Forelimb muscle (tissue), 1 donor: ENCODE measurements around the gene RHOBTB3. TPM values are rescaled to one million over a fixed set of nuclear protein-coding genes. Genes with fewer than 3 reads are reported as not detected.
A peak's percentile ranks its signal among the peaks of the same experiment; 100 is the strongest.
"Not testable (repeated sequence)": the region's sequence is repeated elsewhere in the genome, so short reads cannot be mapped to it uniquely, and the experiment has no call there.

Source experiments
- DNase-seq: peaks from one replicate; pipeline ENCODE4 v3.0.0-alpha.2; 2013; ENCODE audit warnings: low read depth
- polyA plus RNA-seq: library from polyadenylated mRNA; unstranded; fragments of 120-200 nt; gene quantifications from one replicate; pipeline ENCODE4 v1.2.1, GENCODE V29; 2013; ENCODE audit not compliant: insufficient read length

Gene RHOBTB3
- polyA plus RNA-seq, 1 donor = 97.2 TPM

DNA sequence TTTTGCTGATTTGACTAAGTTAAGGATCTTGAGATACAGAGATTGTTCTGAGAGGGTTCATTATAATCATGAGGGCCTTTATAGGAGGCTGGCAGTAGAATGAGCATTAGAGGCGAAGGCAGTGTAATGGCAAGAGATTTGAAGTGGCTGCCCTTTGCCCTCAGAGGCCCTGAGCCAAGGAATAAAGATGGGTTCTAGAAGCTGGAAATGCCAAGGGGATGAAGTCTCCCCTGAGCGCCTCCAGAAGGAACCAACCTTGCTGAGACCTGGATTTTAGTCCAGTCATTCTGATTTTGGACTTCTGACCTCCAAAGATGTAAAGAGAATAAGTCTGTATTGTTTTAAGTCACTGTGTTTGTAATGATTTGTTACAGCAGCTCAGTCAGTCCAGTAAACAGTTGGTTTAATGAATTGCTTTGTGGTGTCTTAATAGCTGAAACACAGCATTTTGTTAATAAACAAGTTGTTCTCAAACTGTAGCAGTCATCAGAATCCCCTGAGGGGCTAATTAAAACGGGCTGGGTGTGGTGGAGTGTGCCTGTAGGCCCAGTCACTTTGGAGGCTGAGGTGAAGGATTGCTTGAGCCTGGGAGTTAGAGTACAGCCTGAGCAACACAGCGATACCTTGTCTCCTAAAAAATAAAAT lies 68.2 kb downstream of the RHOBTB3 start:
- no peak for DNase-seq

DNA sequence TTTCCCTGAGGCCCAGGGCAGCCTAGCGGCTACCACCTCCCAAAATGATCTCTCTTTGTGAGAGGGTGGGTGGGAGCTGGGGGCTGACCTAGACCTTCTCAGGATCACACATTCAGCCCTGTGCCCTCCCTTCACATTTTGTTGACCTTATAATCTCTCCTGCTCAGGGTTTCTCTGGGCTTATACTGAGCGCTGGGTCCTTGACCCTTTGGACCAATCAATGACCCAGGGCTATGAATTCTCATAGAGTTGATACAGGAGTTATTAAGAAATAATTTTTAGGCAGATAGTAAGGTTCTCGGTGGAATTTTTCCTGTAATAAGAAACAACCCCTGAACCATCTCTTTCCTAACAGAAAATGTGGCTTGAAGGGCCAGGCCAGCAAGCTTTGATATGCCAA lies 69.4 kb downstream of the RHOBTB3 start:
- no peak for DNase-seq

DNA sequence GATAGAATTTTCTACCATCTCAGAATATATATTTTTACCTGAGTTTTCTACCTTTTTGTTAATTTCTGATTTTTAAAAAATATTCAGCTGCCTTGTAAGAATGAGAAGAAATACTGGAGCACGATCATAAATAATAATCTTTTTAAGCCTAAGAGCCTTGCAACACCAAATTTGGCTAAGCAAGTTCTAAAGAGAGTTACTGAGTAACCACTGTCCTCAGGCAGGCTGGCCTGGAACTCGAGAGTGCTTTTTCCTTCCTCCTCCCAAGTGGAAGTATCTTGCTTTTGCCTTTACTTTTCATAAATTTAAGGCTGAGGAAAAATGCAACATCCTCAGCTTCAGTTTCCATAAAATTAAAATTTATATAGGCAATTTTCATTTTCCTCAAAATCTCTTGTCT lies 70.4 kb downstream of the RHOBTB3 start:
- DNase-seq = no peak

DNA sequence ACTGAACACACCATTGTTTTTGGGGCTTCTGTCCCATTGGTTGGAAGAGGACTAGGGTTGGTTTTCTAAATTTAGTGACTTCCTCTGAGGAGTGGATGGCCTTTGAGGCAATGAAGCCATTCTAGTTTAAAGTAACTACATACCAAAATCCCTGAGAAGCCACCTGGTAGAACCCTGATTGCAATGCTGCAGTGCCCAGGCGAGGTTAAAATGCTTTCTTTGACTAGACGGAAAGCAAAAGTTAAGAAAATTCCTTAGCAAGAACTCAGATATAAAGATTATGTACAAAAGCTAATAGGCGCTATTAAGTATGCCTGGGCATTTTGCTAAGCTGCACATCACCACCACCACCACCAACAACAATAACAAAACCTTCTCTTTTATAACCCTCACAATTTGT lies 70.8 kb downstream of the RHOBTB3 start:
- DNase-seq = no peak

DNA sequence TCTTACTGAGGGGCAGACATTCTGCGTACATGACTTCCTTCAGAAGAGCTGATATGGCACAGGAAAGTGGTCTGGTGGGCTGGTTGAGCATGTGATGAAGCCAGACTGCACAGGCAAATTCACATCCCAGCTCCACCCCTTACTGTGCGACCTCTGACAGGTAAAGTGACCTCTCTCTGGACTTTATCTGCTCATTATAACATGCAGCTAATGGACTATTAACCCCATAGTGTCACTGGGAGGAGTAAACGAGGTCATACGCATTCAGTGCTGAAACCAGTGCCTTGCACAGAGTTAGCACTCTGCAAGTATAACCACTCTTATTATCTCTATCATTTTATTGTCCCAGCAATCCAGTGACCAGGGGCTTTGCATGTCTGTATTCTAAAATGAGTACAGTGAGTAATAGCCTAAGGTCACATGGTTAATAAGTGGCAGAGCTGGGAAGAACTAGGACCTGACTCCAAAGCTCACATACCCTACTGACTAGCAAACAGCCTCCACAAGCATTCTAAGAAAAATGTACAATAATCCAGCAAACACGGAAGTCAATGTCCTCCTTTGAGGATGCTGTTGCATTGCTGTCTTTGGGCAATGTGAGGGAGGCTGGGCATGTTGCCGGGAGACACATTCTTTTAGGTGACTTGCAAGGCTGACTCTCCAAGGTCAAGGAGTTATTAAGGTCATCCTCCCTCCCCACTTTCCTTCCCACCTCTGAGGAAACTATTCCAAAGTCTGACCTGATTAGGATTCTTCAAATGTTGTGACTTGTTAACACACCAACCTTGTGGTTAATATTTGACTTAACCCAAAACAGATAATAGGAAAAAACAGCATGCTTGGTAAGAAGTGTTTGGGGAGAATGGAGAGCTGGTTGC lies 72.4 kb downstream of the RHOBTB3 start:
- no peak for DNase-seq

DNA sequence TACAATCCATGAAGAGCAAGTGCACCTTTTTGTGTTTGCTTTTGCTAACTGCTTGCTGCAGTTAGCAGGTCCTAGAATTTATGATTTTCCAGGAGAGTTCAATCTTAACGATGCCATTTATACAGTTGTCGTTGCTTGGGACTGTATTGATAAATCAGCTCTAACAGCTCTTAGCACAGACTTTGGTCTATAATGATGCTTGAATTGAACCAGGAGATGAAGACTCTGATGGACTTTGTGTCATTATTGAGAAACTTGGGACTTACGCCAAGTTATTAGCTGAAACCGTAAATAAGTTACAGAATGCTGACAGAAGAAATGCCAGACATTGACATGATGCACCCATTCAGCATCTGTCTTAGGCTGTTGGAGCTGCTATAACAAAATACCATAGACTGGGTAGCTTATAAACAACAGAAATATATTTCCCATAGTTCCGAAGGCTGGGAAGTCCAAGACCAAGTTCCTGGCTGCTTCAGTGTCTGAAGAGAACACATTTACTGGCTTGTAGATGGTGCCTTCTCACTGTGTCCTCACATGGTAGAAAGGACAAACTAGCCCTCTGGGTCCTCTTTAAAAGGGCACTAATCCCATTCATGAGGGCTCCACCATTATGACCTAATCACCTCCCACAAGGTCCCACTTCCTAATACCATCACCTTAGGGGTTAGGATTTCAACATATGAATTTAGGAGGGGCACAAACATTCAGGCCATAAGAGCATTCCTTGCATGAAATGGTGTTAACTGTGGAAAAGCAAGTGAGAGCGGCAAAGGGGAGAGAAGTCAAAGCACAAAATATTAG lies 73.8 kb downstream of the RHOBTB3 start:
- no peak for DNase-seq

DNA sequence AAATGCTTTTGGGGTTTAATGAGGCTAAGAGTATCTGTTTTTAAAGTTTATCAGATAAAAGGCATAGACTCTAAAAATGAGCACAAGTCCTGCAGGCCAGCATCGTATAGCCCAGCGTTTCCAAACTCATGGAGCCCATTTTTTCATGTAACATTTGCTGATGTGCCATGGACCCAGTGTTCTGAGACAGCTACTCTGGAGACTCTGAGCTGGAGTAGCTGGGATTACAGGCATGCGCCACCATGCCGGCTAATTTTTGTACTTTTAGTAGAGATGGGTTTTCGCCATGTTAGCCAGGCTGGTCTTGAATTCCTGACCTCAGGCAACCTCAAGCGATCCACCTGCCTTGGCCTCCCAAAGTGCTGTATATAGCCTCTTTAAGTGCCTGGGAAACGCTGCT lies 75.6 kb downstream of the RHOBTB3 start:
- no peak for DNase-seq

DNA sequence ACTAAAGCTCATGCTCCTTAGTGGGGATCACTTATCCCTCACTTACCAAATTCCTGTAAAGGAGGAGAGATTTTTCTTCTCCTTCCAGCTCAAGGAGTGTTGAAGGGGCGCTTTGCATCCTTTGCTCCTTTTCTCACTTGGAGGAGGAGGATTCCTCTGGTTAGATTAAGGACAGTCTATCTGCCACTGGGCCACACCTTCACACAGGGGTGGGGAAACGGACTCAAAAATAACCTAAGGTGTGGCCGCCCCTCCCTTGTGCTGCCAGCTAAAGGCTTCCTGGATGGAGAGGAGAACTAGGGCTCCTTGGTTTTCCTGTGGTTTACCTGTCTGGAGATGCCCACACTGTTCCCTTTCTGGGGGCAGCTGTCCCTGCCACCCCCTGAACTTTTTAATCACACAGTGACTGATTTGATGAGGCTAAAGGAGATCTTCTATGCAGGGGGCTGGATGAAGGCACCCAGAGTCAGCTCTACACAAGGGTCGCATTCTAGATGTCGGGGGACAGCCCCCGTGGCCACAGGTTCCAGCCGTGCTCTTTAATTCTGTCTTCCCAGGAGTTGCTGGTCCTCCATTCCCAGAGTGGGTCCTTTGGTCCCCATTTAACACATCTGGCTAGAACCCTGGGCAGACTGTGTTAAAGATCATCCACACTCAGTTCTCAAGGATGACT lies 77.0 kb downstream of the RHOBTB3 start:
- DNase-seq = no peak

DNA sequence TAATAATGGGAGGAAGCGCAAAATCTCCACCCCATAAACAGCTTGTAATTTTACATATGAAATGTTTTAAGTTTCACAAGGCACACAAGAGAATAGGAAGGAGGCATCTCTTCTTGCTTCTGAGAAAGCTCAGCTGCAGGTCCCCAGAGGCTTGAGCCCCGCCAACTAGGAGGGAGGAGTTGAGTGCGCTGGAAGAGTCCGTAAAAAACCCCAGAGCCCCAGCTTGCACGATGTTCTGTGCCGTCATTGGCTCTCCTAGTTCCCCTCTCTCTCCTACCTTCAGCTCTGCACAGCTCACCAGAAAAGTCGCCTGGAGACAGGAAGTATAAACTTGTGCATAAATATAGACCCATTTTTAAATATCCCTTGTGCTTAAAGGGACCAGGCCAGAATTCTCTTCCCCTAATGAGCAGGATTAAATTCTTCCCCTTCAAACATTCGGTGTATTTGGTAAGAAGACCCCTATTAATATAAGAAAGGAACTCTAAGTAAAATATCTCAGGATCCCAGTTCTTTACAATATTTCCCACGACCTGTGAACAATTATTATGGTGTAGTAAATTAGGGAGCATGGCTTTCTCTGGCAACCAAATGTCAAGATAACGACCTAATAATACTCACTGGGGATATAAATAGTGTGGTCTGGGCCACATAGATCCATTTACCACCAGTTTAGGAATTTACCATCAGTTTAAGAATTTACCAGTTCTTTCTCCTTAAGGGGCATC lies 77.7 kb downstream of the RHOBTB3 start:
- DNase-seq = peak; percentile 72

DNA sequence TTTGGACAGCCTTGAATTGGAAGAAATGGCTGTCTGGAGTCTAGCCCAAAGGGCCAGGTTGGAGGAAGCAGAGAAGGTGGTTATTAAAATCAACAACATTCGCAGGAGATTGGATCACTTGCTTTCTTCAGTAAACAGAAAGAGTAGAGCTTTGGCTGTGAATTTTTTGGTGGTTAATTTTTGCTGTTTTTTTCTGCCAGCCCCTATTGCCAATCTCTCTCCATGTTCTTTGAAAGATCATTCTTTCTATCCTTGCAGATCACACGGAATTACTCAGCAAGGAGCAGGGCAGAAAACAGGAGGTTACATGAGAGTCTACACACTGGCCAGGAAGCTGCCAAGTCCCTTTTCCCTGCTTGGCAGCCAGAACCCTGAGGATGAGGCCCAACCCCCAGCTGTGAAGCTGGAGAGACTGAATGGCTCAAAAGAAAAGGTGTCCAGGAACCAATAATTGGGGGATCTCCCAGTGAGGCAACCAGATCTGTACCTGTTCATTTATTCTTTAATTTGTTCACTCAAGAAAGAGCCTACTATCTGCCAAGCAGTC lies 78.4 kb downstream of the RHOBTB3 start:
- no peak for DNase-seq

DNA sequence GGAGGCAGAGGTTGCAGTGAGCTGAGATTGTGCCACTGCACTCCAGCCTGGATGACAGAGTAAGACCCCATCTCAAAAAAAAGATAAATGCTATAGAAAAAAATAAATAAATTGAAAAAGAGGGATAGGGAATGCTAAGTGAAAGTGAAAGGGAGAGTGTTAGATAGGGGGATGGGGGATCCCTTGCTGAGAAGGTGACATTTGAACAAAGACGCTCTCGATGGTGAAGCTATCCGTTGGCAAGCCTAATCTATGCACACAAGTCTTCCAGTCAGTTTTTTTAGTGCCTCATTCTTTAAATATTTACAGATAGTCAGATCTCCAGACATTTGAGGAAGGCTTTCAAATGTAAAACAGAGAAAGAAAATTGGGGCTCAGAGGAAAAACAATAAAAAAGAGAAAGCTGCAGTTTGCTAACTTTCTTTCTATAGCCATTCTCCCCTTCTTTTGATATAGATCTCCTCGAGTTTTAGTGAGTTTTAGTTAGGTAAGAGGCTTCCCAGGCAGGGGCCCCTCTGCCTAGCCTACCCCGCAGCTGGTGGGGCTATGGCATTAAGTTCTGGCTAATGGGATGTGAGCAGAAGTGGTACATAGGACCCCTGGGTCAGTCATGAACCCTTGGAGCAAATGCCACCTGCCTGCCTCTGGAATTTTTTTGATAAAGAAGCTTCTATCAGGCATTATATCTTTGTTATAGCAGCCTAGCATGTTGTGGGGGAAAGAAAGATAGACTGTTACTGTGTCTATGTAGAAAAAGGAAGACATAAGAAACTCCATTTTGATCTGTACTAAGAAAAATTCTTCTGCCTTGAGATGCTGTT lies 79.4 kb downstream of the RHOBTB3 start:
- DNase-seq = no peak

DNA sequence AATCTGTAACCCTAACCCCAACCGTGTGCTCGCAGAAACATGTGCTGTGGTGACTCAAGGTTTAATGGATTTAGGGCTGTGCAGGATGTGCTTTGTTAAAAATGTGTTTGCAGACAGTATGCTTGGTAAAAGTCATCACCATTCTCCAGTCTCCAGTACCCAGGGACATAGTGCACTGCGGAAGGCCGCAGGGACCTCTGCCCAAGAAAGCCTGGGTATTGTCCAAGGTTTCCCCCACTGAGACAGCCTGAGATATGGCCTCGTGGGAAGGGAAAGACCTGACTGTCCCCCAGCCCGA lies 79.9 kb downstream of the RHOBTB3 start:
- DNase-seq = not testable (repeated sequence)

DNA sequence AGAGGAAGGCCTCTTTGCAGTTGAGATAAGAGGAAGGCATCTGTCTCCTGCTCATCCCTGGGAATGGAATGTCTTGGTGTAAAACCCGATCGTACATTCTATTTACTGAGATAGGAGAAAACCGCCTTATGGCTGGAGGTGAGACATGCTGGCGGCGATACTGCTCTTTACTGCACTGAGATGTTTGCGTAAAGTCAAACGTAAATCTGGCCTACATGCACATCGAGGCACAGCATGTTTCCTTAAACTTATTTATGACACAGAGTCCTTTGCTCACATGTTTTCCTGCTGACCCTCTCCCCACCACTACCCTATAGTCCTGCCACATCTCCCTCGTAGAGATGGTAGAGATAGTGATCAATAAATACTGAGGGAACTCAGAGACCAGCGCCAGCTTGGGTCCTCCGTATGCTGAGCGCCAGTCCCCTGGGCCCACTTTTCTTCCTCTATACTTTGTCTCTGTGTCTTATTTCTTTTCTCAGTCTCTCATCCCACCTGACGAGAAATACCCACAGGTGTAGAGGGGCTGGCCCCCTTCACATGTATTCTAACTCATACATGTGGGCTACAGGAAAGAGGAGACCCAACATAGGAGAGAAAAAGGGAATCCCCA lies 80.4 kb downstream of the RHOBTB3 start:
- DNase-seq = not testable (repeated sequence)

DNA sequence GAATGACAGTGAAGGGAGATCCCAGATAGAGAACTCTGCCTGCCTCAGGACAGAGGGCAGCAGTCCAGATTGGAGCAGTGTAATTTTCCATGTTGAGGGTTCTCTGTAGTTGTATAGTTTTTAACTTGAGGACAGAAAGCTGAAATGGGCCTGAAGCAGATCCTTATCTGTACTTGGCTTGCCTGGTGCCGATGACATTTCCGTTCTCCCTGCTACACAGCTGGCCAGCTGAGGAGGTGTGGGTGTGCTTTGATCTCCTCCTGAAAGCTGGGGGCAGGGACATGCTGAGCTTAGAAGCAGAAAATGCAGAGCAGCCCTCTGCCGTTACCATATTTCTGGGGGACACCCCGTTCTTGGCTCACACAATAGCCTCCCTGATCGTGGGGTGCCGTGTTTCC lies 80.9 kb downstream of the RHOBTB3 start:
- no peak for DNase-seq

DNA sequence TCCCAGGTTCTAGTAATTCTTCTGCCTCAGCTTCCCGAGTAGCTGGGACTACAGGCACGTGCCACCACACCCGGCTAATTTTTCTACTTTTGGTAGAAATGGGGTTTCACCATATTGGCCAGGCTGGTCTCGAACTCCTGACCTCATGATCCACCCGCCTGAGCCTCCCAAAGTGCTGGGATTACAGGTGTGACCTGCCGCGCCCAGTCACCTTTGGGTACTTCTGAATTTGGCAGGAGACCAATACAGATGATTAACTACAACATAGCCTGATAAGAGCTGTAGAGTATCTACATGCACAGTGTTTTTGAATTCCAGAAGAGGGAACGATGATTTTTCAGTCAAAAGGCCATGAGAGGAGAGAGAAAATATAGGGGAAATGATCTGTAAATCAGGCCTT lies 81.9 kb downstream of the RHOBTB3 start:
- DNase-seq = not testable (repeated sequence)

DNA sequence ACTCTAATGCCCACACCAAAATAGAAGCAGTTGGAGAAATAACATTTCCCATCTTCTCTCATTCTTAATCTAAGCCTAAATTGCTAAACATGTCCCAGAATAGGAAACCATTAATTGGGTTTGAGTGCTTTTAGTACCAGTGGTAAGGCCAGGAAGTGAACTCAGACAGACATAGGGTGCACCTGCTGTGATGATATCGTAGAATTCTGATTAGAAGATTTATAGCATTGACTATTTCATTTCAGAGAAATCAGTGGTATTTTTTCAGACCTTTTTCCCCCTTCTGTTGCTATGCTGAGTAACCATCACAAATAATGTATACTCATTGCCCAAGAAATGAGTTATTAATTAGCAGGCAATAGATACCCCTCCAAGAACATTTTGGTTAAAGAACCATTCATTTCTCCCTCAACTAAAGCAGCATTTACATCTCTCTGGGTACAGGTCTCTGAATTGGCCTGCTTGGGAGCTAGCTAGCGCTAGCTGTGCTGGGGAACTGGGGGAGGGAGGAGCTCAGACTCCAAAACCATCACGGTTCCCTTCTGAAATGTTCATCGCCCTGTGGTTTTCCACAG lies 84.1 kb downstream of the RHOBTB3 start:
- no peak for DNase-seq

DNA sequence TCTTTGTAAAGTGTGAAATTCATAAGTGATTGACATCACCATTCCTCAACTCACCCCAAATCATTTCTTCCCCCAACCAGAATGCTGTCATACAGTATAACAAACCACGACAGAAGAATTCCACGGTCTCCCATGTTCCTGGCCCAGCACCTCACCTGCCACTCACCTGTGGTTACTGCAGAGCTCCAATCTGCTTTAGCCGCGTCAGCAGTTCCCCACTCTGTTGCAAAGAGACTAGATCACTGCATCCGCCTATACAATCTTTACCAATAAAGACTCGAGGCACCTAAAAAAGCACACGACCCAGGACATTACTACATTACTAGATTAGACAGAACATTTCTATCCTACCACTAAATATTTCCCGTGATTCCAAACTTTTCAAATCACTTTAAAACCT lies 85.2 kb downstream of the RHOBTB3 start:
- no peak for DNase-seq

DNA sequence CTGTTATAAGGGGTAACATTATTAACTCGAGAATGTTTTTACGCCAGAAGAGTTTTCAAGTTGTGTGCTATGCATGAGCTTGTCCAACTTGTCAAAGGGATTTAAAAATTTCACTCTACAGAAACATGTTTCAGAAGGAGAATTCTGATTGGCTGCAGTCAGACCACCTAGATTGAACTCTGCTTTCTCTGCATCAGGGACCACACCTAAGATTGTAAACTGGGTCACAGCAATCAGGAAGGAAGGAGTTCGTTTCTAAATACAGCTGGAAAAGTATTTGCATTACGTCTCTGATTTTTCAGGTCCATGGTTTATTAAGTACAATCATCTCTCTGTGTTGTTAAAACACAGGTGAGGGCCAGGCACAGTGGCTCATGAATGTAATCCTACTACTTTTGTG lies 85.6 kb downstream of the RHOBTB3 start:
- DNase-seq = no peak

DNA sequence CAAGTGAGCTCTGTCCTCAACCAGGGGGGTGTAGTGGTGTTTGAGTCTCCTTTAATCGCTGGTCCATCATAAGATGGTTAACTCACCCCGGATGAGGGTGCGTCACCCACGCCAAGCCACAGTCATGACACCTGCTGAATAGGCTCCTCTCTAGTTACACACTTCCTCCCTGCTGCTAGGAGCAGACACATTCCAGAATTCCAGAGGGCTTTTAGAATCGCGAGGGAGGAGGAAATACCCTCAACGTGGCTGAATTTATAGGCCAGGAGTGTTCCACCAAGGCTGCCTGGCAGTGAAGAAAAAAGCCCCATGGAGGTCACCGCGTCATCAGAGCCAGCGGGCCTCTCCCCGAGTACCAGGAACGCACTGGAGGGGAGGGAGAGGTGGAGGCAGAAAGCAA lies 86.3 kb downstream of the RHOBTB3 start:
- no peak for DNase-seq
